HEK293 (cell line): ENCODE data around the gene RIPOR3.

ENCODE experiments used
- CTCF ChIA-PET: fragments of 350-600 bp; formaldehyde crosslinking; extraction: SDS; loops from one replicate; lab custom pipeline; 2021; ENCODE audit warnings: antibody characterized with exemption; lab: Yijun Ruan, JAX
- POLR2A ChIA-PET: fragments of 300-600 bp; formaldehyde crosslinking; extraction: SDS; loops from one replicate; lab custom pipeline; 2020; ENCODE audit warnings: antibody characterized with exemption, inconsistent platforms; lab: Yijun Ruan, JAX
- H3K27ac ChIP-seq: fragments of 200-500 bp; sonication (Bioruptor generic); 2 replicates; pipeline ENCODE4 v1.5.1; 2014; ENCODE audit warnings: low read depth, low read length, control low read depth, inconsistent platforms; ENCODE audit errors: extremely low read depth
- H3K36me3 ChIP-seq, 2 experiments: fragments of 200-500 bp in 1 of 2; sonication (Bioruptor generic) in 1 of 2; 1 replicate in 1 of 2; 2 replicates in 1 of 2; pipeline ENCODE4 v1.5.1; 2014 to 2017; ENCODE audit warnings: inconsistent platforms in 2 of 2, low read length in 2 of 2; ENCODE audit not compliant: control insufficient read depth in 2 of 2, insufficient read depth in 1 of 2
- H3K4me1 ChIP-seq: fragments of 200-500 bp; sonication (Bioruptor generic); 2 replicates; pipeline ENCODE4 v1.5.1; 2014; ENCODE audit warnings: mild to moderate bottlenecking, low read length, inconsistent platforms; ENCODE audit not compliant: control insufficient read depth, insufficient read depth
- H3K4me3 ChIP-seq: 2 replicates; pipeline ENCODE4 v1.5.1; 2011; ENCODE audit warnings: low read depth, mild to moderate bottlenecking, control low read depth, low read length, moderate library complexity
- H3K9me3 ChIP-seq: fragments of 200-500 bp; sonication (Bioruptor generic); 2 replicates; pipeline ENCODE4 v1.5.1; 2014; ENCODE audit warnings: low read depth, low read length, inconsistent platforms; ENCODE audit not compliant: control insufficient read depth, insufficient read depth
- EGR2 ChIP-seq: fragments of 450-650 bp; formaldehyde crosslinking; IDR thresholded peaks from 2 replicates; pipeline ENCODE4 v1.5.1; 2016; ENCODE audit warnings: low read depth, missing biosample characterization, missing genetic modification characterization
- HOXC10 ChIP-seq: sonication (generic); formaldehyde crosslinking; IDR thresholded peaks from 2 replicates; pipeline ENCODE4 v1.8.1; 2023; ENCODE audit warnings: mild to moderate bottlenecking, missing genetic modification reagents
- KLF1 ChIP-seq: fragments of 450-650 bp; formaldehyde crosslinking; IDR thresholded peaks from 2 replicates; pipeline ENCODE4 v1.5.1; 2016; ENCODE audit warnings: missing biosample characterization, missing genetic modification characterization
- ZEB2 ChIP-seq: fragments of 450-650 bp; formaldehyde crosslinking; IDR thresholded peaks from 2 replicates; pipeline ENCODE4 v1.5.1; 2016; ENCODE audit warnings: missing biosample characterization, missing genetic modification characterization
- ZNF121 ChIP-seq: fragments of 450-650 bp; formaldehyde crosslinking; IDR thresholded peaks from 2 replicates; pipeline ENCODE4 v1.5.1; 2016; ENCODE audit warnings: missing biosample characterization, missing genetic modification characterization
- ZNF174 ChIP-seq: fragments of 450-650 bp; formaldehyde crosslinking; IDR thresholded peaks from 2 replicates; pipeline ENCODE4 v1.5.0; 2017; ENCODE audit warnings: missing biosample characterization, mild to moderate bottlenecking, missing genetic modification characterization
- ZNF2 ChIP-seq: fragments of 450-650 bp; formaldehyde crosslinking; IDR thresholded peaks from 2 replicates; pipeline ENCODE4 v1.5.1; 2016; ENCODE audit warnings: missing biosample characterization, missing genetic modification characterization
- ZNF23 ChIP-seq: fragments of 450-650 bp; formaldehyde crosslinking; IDR thresholded peaks from 2 replicates; pipeline ENCODE4 v1.5.1; 2016; ENCODE audit warnings: missing biosample characterization, missing genetic modification characterization, borderline replicate concordance
- ZNF600 ChIP-seq: fragments of 450-650 bp; formaldehyde crosslinking; IDR thresholded peaks from 2 replicates; pipeline ENCODE4 v1.5.1; 2016; ENCODE audit warnings: missing biosample characterization, missing genetic modification characterization
- ZNF654 ChIP-seq: fragments of 450-650 bp; formaldehyde crosslinking; IDR thresholded peaks from 2 replicates; pipeline ENCODE4 v1.5.1; 2016; ENCODE audit warnings: low read depth, missing biosample characterization, missing genetic modification characterization
- TF ChIP-seq, protein P1 (sequence below): fragments of 450-650 bp; formaldehyde crosslinking; IDR thresholded peaks from 2 replicates; pipeline ENCODE4 v1.5.1; 2017; ENCODE audit warnings: missing biosample characterization, missing genetic modification characterization
- TF ChIP-seq, protein P2 (sequence below): fragments of 450-650 bp; formaldehyde crosslinking; IDR thresholded peaks from 2 replicates; pipeline ENCODE4 v1.5.1; 2017; ENCODE audit warnings: missing biosample characterization, mild to moderate bottlenecking, missing genetic modification characterization, moderate library complexity
- TF ChIP-seq, protein P3 (sequence below): fragments of 450-650 bp; formaldehyde crosslinking; IDR thresholded peaks from 2 replicates; pipeline ENCODE4 v1.5.1; 2016; ENCODE audit warnings: missing biosample characterization, missing genetic modification characterization
- TF ChIP-seq, protein P4 (sequence below): fragments of 450-650 bp; formaldehyde crosslinking; IDR thresholded peaks from 2 replicates; pipeline ENCODE4 v1.5.1; 2016; ENCODE audit warnings: missing biosample characterization, missing genetic modification characterization
- TF ChIP-seq, protein P5 (sequence below): fragments of 450-650 bp; formaldehyde crosslinking; IDR thresholded peaks from 2 replicates; pipeline ENCODE4 v1.5.1; 2016; ENCODE audit warnings: missing biosample characterization, missing genetic modification characterization

Gene RIPOR3

DNA sequence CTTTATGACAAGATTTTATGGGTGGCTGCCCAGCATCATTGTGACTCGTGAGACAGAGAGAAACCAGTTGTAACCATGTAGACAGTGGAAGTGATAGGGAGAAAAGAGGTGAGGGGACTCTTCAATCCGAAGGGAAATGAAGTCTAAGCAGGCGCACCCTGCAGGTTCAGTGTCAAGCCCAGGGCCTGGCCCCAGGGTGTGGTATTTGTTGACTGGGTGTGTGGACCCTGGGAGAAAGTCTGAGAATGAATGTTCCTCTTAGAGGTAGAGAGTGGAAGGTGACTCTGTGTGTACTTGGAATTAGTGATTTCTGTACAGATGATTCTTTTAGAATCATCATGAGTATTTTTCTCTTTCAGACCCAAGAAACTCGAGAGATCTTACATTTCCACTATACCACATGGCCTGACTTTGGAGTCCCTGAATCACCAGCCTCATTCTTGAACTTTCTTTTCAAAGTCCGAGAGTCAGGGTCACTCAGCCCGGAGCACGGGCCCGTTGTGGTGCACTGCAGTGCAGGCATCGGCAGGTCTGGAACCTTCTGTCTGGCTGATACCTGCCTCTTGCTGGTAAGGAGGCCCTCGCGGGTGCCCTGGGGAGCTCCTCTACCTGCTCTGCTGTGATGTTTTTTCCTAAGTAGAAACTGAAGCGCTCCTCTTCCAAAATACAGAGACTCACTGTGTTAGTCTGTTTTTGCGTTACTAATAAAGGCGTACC, 113.1 kb downstream of the RIPOR3 start:
- ChIA-PET CTCF (interaction anchor here (1.2 to 2.2 kb wide), 4 partner anchors 16 to 392 kb away, joined by 3 to 9 read pairs (median 6); no protein-coding TSS in a partner anchor), POLR2A (no interaction called here)
- Histone ChIP-seq H3K4me3 (no peak overlapping the region), H3K9me3 (no peaks in the 10 kb centered on the region), H3K4me1 (no peaks in the 10 kb centered on the region), H3K27ac (no peak overlapping the region), H3K36me3 (peaks cover 3 to 91% of the 10 kb centered on the region in 2 experiments; a peak in 1 of 3 replicates)
- no peak for TF ChIP-seq ZNF23
- no peak for TF ChIP-seq ZEB2 (tag by site-specific recombination)
- peak; percentile 28; the same call in 1 of the 2 replicates for TF ChIP-seq KLF1 (tag by site-specific recombination)
- TF ChIP-seq, protein P1, sequence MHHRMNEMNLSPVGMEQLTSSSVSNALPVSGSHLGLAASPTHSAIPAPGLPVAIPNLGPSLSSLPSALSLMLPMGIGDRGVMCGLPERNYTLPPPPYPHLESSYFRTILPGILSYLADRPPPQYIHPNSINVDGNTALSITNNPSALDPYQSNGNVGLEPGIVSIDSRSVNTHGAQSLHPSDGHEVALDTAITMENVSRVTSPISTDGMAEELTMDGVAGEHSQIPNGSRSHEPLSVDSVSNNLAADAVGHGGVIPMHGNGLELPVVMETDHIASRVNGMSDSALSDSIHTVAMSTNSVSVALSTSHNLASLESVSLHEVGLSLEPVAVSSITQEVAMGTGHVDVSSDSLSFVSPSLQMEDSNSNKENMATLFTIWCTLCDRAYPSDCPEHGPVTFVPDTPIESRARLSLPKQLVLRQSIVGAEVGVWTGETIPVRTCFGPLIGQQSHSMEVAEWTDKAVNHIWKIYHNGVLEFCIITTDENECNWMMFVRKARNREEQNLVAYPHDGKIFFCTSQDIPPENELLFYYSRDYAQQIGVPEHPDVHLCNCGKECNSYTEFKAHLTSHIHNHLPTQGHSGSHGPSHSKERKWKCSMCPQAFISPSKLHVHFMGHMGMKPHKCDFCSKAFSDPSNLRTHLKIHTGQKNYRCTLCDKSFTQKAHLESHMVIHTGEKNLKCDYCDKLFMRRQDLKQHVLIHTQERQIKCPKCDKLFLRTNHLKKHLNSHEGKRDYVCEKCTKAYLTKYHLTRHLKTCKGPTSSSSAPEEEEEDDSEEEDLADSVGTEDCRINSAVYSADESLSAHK (tag by site-specific recombination) = no peak
- TF ChIP-seq, protein P2, sequence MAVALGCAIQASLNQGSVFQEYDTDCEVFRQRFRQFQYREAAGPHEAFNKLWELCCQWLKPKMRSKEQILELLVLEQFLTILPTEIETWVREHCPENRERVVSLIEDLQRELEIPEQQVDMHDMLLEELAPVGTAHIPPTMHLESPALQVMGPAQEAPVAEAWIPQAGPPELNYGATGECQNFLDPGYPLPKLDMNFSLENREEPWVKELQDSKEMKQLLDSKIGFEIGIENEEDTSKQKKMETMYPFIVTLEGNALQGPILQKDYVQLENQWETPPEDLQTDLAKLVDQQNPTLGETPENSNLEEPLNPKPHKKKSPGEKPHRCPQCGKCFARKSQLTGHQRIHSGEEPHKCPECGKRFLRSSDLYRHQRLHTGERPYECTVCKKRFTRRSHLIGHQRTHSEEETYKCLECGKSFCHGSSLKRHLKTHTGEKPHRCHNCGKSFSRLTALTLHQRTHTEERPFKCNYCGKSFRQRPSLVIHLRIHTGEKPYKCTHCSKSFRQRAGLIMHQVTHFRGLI (tag by site-specific recombination) = no peak

DNA sequence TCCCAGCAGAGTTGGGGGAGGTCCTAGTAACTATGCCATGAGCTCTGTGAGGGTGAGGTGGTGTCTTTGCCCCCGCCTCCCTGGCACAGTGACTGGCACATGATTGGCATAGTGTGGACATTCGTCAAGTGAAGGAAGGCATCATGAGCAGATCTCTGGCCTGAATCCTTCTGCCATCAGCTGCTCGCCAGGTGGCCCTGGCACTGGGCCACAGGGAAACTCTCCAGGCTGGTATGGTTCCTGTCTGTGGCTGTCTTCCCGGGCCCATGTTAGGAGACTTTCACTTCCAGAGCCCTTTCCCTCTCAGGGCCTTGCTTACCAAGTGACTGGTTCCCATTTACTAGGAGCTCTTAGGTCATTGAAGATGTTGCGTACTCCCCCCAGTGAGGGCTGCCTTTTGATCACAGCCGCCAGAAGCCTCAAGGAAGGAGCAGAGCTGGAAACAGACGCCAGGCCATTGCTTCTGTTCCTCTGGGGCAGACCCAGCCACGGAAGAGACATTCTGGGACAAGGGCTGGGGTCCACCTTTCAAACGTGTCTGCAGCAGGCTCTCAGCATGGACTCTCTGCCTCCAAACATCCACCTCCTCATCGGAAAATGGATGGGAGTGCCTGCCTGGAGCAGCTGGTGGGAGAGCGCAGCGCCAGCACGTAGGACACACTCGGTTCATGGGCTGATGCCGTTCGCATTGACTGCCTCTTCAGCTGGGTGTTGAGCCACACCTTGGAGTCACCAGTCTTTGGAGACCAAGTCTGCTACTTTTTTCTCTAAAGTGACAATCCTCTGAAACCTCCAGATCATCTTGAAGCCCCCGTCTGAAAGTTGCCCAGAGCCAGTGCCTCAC, 113.9 kb downstream of the RIPOR3 start:
- no peak overlapping the region for H3K27ac ChIP-seq
- no peak for TF ChIP-seq ZNF174 (tag by site-specific recombination)
- TF ChIP-seq, protein P3, sequence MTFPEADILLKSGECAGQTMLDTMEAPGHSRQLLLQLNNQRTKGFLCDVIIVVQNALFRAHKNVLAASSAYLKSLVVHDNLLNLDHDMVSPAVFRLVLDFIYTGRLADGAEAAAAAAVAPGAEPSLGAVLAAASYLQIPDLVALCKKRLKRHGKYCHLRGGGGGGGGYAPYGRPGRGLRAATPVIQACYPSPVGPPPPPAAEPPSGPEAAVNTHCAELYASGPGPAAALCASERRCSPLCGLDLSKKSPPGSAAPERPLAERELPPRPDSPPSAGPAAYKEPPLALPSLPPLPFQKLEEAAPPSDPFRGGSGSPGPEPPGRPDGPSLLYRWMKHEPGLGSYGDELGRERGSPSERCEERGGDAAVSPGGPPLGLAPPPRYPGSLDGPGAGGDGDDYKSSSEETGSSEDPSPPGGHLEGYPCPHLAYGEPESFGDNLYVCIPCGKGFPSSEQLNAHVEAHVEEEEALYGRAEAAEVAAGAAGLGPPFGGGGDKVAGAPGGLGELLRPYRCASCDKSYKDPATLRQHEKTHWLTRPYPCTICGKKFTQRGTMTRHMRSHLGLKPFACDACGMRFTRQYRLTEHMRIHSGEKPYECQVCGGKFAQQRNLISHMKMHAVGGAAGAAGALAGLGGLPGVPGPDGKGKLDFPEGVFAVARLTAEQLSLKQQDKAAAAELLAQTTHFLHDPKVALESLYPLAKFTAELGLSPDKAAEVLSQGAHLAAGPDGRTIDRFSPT = peak; percentile 25; the same call in 1 of the 2 replicates
- TF ChIP-seq, all 188 proteins: peak for 1
- H3K4me3 ChIP-seq = no peak overlapping the region
- ChIA-PET POLR2A (interaction anchor here (0.6 kb wide), 1 partner anchor 108 kb away, joined by 5 read pairs; no protein-coding TSS in a partner anchor), CTCF (interaction anchor here (0.7 to 3.3 kb wide), 8 partner anchors 39 to 392 kb away, joined by 3 to 25 read pairs (median 8); no protein-coding TSS in a partner anchor)
- H3K9me3 ChIP-seq = no peaks in the 10 kb centered on the region
- H3K36me3 ChIP-seq = peaks cover 3 to 91% of the 10 kb centered on the region in 2 experiments; a peak in 1 of 3 replicates
- no peaks in the 10 kb centered on the region for H3K4me1 ChIP-seq

DNA sequence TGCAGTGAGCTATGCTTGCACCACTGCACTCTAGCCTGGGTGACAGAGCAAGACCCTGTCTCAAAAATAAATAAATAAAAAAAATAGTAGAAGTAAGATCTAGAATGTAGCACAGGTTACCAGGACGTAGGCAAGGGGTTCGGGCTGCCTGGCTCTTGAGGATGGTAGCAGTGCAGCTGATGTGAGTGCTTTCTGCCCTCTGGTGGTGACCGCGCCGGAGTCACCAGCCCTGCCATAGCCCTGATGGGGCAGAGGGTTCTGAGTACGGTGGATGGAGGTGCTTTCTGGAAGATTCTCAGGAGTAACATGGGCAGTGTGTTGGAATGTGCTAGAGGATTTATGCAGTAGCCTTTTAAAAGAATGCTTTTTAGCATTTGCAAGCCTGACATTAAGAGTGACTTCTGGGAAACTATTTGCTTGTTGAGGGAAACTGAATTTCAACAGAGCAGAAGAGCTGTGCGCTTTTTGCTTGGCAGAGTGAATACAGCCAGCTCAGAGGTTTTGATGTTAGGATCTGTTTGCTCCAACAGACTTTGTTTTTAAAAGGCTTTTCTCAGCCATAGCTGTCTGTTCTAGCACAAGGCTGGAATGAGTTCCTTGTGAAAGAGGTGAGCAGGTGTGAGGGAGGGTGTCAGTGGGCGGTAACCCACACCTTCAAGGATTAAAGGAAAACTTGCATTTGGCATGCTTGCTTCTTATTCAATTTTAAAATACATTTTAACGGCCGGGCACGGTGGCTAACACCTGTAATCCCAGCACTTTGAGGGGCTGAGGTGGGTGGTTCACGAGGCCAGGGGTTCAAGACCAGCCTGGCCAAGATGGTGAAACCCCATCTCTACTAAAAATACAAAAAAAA, 115.2 kb downstream of the RIPOR3 start:
- POLR2A ChIA-PET = interaction anchor here (1.3 kb wide), 1 partner anchor 62 kb away, joined by 3 read pairs; no protein-coding TSS in a partner anchor
- H3K9me3 ChIP-seq = no peaks in the 10 kb centered on the region
- TF ChIP-seq ZNF600 (tag by site-specific recombination) (0 out of 2 replicates have a peak, but pooled peaks have one; percentile 26), EGR2 (tag by site-specific recombination) (0 out of 2 replicates have a peak, but pooled peaks have one; percentile 15), ZNF654 (peak; percentile 61), HOXC10 (CRISPR knock-in tag) (no peak), ZNF121 (no peak), ZNF2 (tag by site-specific recombination) (no peak), ZNF23 (no peak)
- TF ChIP-seq, protein P4, sequence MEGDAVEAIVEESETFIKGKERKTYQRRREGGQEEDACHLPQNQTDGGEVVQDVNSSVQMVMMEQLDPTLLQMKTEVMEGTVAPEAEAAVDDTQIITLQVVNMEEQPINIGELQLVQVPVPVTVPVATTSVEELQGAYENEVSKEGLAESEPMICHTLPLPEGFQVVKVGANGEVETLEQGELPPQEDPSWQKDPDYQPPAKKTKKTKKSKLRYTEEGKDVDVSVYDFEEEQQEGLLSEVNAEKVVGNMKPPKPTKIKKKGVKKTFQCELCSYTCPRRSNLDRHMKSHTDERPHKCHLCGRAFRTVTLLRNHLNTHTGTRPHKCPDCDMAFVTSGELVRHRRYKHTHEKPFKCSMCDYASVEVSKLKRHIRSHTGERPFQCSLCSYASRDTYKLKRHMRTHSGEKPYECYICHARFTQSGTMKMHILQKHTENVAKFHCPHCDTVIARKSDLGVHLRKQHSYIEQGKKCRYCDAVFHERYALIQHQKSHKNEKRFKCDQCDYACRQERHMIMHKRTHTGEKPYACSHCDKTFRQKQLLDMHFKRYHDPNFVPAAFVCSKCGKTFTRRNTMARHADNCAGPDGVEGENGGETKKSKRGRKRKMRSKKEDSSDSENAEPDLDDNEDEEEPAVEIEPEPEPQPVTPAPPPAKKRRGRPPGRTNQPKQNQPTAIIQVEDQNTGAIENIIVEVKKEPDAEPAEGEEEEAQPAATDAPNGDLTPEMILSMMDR = peak; percentile 79
- TF ChIP-seq, protein P5, sequence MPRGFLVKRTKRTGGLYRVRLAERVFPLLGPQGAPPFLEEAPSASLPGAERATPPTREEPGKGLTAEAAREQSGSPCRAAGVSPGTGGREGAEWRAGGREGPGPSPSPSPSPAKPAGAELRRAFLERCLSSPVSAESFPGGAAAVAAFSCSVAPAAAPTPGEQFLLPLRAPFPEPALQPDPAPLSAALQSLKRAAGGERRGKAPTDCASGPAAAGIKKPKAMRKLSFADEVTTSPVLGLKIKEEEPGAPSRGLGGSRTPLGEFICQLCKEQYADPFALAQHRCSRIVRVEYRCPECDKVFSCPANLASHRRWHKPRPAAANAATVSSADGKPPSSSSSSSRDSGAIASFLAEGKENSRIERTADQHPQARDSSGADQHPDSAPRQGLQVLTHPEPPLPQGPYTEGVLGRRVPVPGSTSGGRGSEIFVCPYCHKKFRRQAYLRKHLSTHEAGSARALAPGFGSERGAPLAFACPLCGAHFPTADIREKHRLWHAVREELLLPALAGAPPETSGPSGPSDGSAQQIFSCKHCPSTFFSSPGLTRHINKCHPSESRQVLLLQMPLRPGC (tag by site-specific recombination) = no peak
- TF ChIP-seq, all 188 proteins: peak for 4
- Histone ChIP-seq H3K27ac (no peak overlapping the region), H3K36me3 (peaks cover 3 to 89% of the 10 kb centered on the region in 2 experiments; a peak in 1 of 3 replicates), H3K4me3 (no peak overlapping the region), H3K4me1 (no peaks in the 10 kb centered on the region)
- CTCF ChIA-PET = interaction anchor here (0.6 to 3.4 kb wide), 31 partner anchors 9 to 390 kb away, joined by 3 to 25 read pairs (median 4); no protein-coding TSS in a partner anchor
